Stimulated activated CD4-positive, alpha-beta T cell treated with anti-CD3 and anti-CD28 coated beads, Interleukin-12 subunit alpha, Interleukin-12 subunit beta, amount 100 ng/mL, for 4 hours (primary cell): Measurements from ENCODE around the gene FAP.

Experiments used
- DNase-seq: peaks from one replicate; pipeline ENCODE4 v3.0.0-alpha.2; 2020

Gene FAP

GRCh38 chr2:162184359-162184758 is 58.9 kb downstream of the FAP start:
- DNase-seq = no peak

GRCh38 chr2:162182395-162182794 is 60.9 kb downstream of the FAP start:
- DNase-seq = no peak

GRCh38 chr2:162177301-162177700 is 65.9 kb downstream of the FAP start:
- no peak for DNase-seq

- no peak for DNase-seq
These were observed 67.5 kb downstream of the FAP start for GRCh38 chr2:162175714-162176113.

- DNase-seq = no peak
These were observed 68.5 kb downstream of the FAP start for GRCh38 chr2:162174746-162175145.

GRCh38 chr2:162172802-162173370 is 70.4 kb downstream of the FAP start:
- no peak for DNase-seq

- DNase-seq = no peak
These were observed 76.5 kb downstream of the FAP start for GRCh38 chr2:162166745-162167144.

- no peak for DNase-seq
These were observed 77.1 kb downstream of the FAP start for GRCh38 chr2:162166174-162166573.

- no peak for DNase-seq
These were observed 78.4 kb downstream of the FAP start for GRCh38 chr2:162164802-162165201.

- DNase-seq = no peak
These were observed 83.8 kb downstream of the FAP start for GRCh38 chr2:162159446-162159845.

GRCh38 chr2:162156149-162156548 is 87.1 kb downstream of the FAP start:
- DNase-seq = no peak

- no peak for DNase-seq
These were observed 88.2 kb downstream of the FAP start for GRCh38 chr2:162155093-162155492.

GRCh38 chr2:162153608-162154224 is 89.5 kb downstream of the FAP start:
- DNase-seq = peak; percentile 42

- DNase-seq = no peak
These were observed 91.1 kb downstream of the FAP start, which contains the start of gene GCG for GRCh38 chr2:162152147-162152546. Gene GCG, minus strand, starts transcription at chr2:162152247. Its CDS starts 3,069 bp downstream, at chr2:162149178.

GRCh38 chr2:162149940-162150339 is 93.3 kb downstream of the FAP start:
- no peak for DNase-seq

GRCh38 chr2:162149466-162149865 is 93.8 kb downstream of the FAP start:
- no peak for DNase-seq

GRCh38 chr2:162148956-162149355 is 94.3 kb downstream of the FAP start:
- no peak for DNase-seq

GRCh38 chr2:162143969-162144368 is 99.3 kb downstream of the FAP start:
- no peak for DNase-seq

GRCh38 chr2:162138310-162138709 is 104.9 kb downstream of the FAP start:
- no peak for DNase-seq

- DNase-seq = no peak
These were observed 115.8 kb downstream of the FAP start for GRCh38 chr2:162127422-162127821.

GRCh38 chr2:162126527-162126926 is 116.7 kb downstream of the FAP start:
- DNase-seq = no peak

- no peak for DNase-seq
These were observed 117.1 kb downstream of the FAP start for GRCh38 chr2:162126111-162126519.

GRCh38 chr2:162125138-162125537 is 118.1 kb downstream of the FAP start:
- DNase-seq = no peak

- no peak for DNase-seq
These were observed 119.2 kb downstream of the FAP start for GRCh38 chr2:162123806-162124758.
